ENCODE data around the gene LSAMP.

Gene LSAMP

DNA sequence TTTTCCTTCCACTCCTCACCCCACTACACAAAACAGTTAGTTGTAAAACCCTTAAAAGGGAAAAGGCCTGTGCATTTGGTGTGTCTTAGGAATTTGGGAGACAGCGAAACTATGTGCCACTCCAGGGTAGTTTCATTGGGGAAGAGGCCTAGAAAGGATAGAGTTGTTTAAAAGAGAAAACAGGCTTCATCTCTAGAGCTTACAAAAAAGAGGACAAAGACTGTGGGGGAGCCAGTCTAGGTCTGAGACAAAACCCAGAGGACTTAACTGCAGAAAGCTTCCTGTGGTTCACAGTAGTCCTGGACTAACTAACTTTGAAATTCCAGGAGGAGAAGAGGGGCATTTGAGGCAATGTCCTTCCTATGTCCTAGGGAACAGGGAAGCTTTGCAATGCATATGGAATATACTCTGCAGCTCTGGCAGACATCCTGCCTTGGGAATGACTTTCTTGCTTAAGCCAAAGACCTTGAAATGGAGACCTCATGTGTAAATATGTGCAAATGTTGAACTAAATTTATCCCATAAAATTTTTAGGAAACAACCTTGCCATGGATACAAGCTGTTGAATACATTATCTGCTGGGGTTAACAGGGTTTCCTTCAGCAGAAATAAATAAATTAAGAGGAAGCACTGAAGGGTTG, 159.4 kb downstream of the LSAMP start:
- no peak for DNase-seq

DNA sequence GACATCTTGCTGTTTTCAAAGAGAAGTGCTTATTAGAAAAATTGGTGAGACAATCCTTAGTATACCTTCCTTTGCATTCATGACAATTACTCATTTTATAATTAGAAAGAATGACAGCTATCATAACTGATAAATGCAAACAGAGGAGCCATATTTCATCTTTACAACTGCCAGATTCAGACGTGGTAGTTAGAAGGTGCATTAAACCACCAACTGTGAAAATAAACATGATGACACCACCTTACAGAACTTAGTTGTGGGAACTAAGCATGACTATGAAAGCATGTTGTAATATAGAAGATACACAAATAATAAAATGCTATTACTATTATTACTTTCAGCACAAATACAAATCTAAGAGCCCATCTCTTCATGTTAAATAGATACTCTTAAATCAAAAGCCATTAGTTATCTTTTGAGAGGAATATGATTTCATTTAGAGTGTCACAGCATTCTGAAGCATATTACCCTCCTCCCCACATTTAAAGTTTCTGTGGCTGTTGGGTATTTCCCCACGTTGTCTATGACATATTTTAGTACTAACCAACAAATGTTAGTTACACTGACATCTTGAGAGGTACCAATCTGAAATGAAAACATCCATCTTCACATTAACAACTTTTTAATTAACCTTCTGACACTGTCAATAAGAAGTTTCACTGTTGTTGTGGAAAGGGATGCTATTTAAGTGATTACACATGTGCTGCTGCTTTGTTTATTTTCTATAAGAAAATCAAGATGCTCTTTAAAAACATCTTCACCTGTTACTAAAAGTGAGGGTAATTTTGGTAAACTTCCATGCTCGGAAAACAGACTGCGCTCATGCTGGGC, 163.8 kb downstream of the LSAMP start:
- DNase-seq: no peak

DNA sequence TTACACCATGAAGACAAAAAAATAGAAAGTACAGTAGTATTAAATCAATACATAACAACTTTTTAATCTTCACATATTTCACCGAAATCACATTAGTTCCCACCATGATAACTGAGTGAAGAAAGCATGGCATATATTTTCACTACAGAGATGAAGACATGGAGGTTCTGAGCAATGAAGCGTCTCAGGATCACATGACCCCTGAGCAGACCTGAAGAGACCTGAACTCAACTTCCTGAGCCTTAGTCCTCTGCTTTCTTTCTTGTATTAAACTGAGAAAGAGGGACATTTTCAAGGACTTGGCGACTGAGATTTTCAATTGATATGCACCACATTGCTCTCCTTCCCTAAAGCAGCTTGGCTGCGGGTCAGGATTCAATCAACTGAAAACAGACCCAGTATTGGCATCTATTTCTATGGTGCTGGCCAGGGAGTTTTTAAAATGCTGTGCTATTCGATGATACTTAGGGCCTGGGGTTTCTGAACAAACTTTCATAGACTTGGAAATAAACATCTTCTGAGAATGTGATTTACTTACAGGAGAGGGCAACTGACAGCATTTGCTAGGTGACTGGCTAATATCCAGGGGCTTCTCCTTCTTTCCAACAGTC, 165.1 kb downstream of the LSAMP start:
- no peak for DNase-seq

DNA sequence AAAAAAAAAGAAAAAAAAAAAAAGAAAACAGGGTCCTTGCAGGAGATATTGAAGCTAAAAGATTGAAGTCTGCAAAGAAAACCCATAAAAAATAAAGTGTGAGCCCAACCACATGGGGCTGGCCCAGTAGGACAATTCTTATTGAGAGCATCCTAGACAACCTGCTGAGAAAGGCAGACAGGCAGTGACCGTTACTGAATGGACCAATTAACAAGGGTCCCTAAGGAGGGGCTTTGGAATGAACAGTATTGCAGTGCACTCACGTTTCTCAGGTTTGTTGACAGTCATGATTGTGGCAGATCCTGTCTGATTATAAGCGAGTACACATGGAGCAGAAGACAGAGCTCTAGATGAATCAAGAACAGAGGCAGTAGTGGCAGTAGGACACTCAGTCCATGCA, 168.6 kb downstream of the LSAMP start:
- DNase-seq: no peak

DNA sequence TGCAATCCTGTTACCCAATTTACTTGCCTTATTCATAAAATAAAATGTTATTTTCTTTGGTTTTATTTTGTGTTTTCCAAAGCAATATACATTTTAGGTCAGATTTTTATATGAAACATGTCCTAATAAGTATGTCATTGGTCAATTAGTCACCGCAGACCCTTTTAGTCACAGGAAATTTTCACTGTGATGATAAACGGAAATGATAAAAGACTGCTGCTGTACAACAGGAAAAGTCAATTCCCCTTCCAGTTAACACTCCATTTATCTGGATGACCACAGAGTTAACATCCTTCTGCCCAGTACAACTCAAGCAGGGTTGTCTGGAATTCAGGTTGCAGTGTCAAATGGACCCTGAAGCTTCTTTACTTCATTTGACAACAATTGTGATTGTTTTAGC, 175.2 kb downstream of the LSAMP start:
- DNase-seq: no peak

DNA sequence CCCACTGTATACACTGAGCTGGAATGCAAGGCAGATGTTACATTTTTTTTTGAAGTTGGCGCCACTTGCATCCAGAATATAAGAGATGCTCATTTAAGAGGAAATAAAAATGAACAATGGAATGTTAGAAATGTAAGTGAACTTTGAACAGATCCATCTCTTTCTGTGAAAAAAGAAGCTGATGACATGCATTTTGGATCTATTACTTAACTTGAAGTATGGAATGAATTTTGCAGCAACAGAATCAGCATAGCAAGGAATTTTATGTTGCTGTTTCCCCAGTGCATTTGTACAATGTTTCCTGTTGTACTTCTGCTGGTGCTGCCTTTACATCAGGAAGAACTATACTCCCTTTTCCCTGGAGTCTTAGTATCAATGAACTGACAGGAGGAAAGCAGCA, 178.2 kb downstream of the LSAMP start:
- DNase-seq: no peak

DNA sequence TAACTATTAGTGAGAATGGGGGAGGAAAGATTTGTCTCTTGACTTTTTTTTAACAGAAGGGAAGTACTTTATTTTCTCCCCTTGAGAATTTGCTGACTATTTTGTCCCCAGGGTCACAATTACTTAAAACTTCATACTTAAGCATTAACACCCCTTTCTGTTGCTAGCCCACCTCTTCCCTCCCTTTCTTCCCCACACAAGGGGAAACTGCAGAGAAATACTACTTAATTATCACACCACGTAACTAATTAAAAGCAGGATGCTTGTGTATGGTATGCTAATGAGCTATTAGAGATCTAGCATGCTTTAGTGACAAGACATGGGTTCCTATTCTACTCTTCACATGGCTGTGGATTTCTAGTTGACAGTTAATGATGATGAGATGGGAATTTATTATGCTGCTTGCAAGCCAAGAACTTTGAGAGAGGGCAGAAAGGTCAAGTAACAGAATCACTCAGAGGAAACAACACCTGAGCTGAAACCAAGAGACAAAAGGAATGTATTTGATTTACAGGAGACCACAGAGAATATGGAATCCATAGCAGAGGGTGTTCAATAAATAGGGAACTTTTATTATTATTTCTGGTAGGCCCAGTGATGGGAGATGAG, 179.2 kb downstream of the LSAMP start:
- no peak for DNase-seq

DNA sequence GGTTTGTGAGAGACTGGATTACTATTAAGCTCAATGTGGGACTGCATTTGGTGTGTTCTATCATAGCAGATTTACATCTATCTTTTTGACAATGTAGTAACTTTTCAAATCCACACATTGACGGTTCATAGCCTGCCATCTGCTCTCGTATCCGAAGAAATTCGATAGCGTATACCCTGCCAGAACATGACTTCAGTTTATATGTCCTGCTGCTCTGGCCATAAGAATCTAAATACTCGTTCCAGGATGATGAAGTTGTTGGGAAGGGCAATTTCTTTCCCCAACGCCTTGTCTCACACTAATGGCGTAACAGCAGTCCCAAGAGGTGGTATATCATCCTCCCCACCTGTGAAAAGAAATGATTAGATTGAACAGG, 180.0 kb downstream of the LSAMP start:
- DNase-seq: no peak

DNA sequence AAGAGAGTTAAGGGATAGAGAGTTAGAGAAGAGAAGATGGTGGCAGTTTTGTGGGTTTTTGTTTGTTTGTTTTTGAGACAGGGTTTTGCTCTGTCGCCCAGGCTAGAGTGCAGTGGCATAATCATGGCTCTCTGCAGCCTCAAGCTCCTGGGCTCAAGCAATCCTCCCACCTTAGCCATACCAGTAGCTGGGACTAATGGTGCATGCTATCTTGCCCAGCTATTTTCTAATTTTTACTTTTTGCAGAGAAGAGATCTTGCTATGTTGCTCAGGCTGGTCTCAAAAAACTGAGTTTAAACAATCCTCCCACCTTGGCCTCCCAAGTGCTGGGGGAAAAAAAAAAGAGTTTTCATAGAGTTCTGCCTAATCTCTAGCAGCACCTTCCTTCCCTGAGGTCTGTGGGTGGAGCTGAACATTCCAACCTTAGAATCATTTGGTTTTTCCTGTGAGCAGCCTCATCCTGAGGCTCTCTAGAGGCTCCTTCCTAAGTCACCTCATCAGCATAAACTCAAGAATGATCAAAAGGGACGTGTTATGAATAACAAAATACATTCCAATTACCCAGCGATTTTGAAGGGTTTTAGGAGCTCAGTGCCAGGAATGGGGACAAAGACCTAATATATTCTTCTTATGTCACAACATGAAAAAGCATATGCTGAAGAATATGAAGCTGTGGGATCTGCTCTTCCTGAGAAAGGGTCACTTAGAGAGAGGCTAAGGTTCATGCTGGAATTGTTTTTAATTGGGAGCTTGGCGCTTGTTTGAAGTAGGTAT, 180.6 kb downstream of the LSAMP start:
- no peak for DNase-seq

DNA sequence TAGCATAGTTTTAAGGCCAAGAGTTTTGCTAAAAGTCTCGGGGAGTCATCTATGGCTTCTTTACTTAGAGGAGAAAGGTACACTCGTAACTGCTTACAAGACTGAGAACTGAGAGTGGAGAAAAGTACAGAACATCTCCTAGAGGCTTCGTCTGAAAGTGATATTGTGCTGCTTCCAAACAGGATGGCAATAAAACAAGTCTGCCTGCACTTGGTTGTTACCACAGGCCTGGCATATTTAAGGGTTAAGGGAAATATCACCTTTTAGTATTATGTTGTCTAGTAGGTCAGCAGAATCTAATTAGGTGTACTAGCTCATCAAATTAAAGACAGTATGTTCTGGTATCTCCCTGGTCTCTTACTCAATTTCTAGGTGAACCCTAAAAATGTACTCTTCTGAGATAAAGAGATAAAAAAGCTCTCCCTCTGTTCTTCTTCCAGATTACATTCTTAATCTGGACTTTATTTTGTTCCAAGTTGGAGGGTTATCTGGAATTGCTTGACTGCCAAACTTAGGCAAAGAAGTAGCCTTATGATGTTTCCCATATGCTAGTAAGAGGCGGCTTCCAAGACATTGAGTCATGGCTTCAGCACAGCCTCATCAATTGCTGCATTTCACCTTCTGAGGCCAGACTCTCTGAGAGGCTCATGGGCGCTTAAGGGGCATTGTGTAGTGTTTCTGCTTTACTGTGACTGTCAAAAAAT, 181.3 kb downstream of the LSAMP start:
- no peak for DNase-seq

DNA sequence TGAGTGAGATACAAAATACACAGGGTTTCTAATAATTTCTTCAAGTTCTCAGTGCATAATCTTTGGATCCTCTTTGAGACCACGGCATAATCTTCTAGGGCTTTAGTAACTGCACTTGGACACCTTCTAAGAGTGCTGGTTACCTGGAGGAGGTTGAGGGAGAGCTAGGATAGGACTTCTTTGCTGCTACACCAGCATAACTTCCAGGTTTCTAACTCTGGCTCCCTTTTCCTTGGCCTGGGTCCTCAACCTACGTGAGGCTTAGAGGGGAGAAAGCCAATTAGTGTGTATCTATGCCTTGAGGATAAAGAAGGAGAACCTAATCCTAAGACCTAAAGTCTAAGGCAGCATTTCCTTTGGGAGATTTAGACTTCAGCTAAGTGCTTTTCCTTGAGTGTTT, 184.8 kb downstream of the LSAMP start:
- no peak for DNase-seq

DNA sequence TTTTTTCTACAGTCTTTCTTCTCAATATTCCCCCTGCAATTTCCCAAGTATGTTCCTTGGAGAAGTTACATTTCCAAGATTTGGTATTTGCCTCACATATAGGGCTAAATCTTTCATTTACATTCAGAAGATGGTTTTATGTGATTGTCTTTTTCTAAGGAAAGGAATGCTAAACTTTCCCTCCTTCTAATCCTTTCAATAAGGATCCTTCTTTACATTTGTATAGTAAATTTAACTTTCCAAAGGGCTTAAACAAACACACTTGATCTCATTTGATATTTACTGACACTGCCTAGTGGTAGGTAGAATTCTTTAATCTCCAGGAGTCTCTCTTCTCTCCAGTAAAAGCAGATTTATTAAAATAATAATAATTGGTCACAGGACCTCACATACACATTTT, 185.3 kb downstream of the LSAMP start:
- no peak for DNase-seq

DNA sequence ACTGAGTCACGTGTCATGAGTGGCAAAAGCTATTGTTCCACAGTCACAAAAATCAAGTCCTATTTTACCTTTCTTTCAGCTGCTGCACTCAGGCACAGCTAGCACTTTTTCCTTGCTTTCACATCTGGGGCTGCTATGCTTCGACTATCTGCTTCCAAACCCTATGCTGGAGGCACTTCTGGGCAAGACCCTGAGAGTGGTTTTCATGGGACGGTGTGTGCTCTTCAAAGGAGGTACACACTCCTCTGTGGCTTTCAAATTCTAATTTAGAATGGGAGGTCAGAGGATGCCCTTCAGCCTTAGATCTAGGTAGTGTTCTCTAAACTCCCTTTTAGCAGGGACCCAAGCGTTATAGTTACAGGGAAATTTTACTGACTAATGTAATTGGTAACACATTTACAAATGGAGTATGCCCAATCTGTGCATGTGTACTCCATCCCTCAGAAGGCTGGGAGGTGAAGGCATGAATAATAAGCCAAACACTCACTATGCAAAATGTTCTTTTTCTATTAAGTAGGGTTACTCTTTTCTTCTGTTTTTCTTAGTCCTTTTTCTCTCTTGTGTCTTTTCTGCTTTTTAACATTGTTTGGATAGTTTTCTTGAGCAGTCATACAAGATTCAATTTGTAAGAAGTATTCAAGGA, 188.3 kb downstream of the LSAMP start:
- DNase-seq: no peak

DNA sequence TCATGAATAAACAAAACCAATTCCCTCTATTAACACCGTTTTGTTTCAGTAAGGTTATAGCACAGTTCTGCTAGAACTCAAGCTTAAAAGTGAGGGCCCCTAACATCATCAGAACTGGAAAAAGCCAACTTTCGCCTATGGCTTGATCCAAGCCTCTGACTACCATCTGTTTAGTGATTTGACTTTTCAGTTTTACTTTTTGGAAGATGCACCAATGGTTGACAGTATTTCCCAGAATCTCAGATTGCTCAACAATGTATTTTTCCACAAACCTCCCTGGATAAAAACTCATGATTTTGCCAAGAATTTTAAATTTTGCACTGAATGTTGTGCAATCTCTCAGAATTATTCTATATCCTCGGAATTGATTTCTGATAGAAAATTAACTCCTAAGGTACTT, 190.7 kb downstream of the LSAMP start:
- no peak for DNase-seq

DNA sequence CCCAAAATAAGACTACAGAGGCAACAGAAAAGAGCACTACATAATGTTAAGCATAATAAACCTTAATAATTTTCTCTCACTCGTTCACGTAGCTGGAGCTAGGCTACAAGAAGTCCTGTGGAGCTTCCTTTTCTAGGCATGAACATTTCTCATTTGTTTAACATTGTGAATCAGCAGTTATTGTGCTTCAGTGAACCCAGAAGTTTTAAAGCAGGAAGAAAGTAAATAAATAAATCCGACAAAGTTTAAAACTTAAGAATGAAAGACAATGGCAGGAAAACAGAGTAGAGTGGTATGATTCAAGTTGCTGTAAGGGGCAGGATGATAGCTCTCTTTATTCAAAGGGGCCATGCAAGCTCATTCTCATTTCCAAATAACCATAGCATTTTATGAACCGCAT, 191.8 kb downstream of the LSAMP start:
- DNase-seq: peak; percentile 63

DNA sequence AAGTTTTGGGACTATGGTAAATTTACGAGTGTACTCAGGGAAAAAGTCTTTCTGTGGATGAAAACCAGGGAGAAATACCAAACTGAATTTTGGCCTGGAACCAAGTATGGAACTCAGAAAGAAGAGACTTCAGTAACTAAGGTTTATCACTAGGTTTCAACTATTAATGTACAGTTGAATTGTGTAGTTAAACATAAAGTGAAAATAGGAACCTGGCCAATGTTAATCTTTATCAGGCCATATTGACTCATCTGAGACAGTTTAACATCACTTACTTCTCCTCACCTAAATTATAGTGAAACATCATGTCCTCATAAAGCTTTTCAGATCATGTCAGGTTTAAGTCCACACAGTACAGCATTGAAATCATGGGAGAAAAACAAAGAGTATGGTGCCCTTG, 197.7 kb downstream of the LSAMP start:
- DNase-seq: no peak

DNA sequence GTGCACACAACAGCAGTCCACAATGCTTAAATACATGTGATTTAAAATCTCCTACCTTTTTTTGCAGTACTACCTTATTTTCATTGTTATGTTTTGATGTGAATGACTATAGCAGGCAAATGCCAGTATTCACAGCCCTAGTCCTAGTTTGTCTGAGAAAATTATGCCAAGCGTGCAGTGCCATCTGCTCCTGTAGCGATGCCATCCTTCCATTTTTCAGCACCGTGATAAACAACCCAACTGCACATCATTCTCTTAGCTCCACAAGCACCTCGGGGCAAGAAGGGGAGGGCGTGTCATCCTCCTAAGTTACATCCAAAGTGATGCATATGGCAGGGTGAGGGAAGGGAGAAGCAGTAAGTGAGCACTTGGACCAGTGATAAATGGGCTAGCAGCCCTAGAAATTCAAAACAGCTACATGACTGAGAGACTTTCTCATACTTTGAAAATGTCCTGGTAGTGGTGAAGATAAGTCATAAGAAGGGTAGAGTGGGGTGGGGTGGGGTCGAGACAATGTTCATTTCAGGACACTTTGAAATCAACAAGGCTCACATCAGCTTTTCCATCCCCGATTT, 198.8 kb downstream of the LSAMP start:
- DNase-seq: no peak

DNA sequence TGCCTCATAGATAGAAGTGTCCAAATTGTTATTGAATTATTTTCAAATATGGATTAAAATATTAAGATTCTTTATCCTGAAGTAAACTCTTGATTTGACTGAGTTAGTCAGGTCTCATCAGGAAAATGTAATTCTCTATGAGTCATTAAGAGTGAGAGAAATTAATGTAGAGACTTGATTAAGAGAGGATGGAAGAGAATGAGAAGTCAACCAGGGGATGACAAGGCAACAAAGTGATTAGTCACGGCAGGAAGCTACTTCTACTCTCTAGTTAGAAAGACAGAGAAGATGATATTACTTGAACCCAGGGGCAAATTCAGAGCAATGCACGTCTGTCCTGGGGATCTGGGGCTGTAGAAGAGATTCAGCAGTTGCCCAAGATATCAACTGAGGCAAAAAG, 202.5 kb downstream of the LSAMP start:
- DNase-seq: no peak

DNA sequence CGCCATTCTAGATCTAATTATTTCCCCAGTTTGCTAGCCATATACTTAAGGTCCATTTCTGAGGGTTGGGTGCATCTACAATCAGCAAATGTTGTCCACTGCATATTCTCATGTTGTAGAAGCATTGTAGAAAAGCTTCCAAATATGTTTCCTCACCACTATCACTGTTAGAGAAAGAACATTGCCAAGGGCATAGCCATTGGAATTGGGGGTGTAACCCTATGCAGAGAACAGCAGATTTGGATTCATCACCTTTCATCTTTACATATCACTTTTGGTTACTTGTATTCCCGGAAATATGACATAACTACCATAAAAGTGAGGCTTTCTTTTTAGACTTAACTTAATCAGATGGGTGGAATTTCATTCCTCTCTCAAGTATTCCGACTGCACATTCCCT, 203.6 kb downstream of the LSAMP start:
- DNase-seq: no peak

DNA sequence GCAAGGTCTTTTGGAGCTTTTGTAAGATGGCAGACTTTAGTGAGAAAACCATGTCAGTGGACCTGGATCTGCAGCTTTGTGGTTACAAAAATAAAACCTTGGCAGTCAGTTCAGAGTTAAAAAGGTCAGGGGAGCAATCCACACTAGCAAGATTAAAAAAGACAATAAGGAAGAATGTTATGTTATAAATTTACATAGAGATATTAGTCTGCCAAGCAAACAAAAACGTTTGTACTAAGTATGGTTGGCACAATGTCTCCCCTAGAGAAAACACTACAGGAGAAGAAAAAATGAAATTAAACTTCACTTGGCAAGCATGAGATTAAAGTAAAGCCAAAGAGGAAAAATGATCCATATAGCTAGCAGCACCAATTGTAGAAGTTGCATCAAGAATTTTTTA, 205.0 kb downstream of the LSAMP start:
- no peak for DNase-seq

DNA sequence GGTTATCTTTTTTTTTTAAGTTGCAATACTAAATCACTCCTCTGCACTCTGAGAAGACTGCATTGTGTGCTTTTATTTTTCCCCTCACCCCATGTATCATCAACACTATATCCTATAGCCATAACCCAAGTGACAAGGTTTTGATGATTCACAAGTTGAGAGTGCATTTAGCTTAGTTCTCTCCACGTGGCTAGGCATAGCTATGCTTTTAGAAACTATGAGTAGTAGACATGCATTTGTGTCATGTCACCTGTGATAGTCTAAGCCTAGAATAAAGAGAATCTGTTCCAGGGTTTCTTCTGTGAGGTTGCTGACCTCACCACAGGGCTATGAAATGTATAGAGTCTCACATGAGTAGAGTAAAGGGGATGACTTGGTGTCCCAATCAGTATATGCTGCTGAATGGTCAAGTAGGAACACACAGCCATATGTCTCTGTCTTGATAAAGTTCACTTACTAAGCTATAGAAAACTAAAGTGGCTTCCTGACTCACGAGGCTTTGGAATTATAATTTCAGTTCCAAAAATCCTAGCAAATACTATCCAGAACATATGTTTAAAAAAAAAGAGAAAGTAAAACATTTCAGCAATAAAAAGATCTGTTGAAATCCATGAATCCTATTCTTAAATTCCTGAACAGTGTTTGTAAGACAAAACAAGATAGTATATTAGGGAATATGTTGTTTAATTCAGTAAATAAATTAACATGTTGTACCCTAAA, 206.3 kb downstream of the LSAMP start:
- no peak for DNase-seq

Data from DMS79 treated with DMSO at 0.1 percent for 48 hours (cell line).